ENCODE data around the gene SLC6A17. TPM values are rescaled to one million over a fixed set of nuclear protein-coding genes. Genes with fewer than 3 reads are reported as not detected.

The SLC6A17 gene
- polyA plus RNA-seq, 4 donors = 0.08 to 0.92 (median 0.77) TPM

DNA sequence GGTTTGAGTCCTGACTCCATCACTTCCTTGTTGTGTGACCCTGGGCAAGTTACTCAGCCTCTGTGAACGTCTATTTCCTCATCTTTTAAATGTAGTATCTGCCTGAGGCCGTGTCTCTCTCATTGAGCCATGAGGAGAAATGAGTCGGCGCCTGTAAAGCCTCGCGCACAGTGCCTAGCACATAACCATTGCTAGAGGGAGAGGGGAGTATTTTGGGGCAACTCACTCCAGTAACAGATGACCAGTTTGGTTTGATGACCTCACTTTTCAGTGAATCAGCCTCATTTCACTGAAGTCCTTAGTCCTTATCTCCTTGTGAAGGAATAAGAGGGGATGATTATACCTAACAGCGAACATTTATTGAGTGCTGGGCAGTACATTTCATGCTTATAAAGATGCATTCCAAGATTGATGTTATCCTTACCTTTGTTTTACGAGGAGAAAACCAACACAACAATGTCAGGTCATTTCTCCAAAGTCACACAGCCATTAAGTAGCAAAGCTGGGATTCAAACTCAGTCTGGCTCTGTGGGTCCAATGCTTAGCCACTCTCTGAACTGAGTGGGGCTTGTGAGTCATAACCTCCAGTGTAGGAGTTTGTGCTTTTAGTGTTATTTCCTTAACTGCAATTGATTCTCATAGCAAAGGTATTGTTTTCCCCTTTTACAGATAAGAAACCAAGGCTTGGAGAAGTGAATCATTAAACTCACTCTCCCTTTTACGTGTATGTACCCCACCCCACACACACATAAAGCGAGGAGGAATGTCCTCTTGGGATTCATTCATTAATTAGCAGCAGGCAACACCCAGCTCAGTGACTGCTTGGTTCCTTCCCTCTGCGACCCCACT is 85.8 kb downstream of the SLC6A17 start:
- no peak for DNase-seq (ENCODE audit: low read depth in 4 of 4, low spot score in 3 of 4)

DNA sequence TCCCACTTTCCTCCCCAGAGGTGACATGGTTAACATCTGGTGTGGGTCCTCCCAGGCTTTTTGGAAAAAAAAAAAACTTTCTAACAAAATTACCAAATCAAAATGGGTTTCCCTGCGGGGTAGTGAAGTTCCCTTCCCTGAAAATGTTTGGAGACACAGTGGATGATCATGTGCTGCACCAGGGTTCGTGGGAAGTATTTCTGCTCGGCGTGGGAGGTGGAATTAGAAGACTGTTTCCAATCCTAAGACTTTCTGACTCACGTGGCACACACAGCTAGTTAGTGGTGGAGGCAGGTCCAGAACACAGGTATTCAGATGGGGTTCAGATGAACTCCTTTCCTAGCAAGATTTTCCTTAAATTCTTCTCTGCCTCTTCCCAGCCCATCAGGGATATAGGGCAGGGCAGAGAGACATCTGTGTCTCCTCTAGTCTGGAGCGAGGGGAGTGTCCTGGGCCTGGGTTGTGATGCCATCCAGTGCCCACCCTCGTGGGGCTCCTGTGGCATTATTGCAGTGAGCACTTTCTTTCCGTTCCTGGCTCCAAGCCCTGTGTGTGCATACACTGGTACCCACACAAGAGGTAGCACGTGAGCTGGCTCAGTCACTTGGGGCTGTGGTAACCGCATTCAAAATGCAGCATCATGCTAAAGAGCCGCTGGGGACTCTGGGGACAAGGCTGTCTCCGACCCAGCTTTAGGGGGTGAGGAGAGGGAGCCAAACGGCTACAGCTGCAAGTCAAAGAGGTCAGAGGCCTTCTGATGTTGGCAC is 87.3 kb downstream of the SLC6A17 start:
- DNase-seq (ENCODE audit: low read depth in 4 of 4, low spot score in 3 of 4) = no peak

DNA sequence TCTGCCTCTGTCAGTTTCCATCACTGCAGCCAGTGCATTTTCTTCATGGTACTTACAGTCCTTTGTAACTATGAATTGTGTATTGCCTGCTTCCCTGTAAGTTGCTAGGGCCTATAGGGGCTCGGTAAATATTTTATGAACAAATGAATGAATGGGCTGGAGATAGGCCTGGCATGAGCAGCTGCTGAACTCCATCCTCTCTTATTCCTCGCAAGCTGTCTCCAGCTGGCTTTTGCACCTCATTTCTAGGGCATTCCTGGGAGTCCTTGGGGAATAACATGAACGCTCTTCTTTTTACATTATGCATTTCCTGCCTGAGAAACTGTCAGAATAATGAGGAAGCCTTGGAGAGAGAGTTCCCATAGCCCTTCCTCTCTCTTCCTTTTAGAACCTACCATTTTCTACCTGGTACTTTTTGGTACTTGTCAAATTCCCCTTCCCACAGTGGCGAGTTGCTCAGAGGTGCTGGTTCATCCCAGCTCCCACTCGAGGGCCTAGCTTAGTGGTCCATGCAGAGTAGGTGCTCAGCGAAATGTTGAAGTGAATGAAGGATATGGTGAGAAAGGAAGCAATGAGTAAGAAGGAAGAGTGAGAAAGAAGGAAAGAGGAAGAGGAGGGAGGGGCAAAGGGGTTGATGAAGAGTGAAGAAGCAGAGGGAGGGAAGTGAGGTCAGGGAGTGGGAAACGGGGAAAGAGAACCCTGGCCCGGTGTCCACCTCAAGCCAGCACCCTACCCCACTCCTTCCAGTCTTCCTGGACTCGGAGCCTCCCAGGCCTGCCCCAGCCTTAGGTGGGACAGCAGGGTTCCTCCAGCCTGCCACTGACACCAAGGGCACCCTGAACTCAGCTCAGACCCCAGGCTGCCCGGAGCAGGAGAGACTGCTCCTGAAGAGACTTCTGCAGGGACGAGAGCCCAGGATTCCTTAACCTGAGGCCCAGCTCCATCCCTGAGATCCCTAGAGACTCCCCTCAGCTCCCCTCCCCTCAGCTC is 89.4 kb downstream of the SLC6A17 start:
- peak in 1 of 4 donors; percentile 12 for DNase-seq (ENCODE audit: low read depth in 4 of 4, low spot score in 3 of 4)

DNA sequence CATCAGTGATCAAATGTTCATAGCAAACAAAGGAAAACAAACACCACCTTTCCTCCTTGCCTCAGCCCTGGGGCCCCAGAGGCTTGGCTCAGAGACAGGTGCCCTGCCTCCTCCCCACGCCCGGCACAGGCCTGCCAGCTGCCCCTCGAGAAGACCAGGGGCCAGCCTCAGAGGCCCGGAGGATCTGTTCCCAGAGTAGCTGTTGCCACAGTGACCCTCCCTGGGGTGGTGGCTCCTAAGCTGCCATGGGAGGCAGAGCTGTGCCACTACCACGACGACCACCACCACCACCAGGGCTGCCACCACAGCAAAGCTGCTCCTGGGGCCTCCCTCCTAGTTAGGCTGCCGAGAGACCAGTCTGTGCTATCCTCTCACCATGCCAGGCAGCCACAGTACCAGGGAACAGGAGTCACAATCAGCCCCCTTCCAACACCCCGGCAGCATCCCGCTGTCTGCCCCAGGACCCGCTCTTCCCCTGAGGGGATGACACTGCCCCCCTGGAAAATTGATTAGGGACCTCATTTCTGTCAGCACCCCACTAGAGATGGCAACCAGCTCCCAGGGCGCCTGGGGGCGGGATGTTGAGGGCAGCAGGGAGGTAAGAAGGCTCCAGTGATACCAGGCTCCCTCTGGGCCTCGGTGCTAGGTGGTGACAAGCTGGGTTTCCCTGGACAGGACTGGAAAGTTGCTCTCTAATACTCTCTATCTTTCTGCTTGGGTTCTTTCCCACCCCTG is 90.3 kb downstream of the SLC6A17 start:
- DNase-seq (ENCODE audit: low read depth in 4 of 4, low spot score in 3 of 4) = no peak

DNA sequence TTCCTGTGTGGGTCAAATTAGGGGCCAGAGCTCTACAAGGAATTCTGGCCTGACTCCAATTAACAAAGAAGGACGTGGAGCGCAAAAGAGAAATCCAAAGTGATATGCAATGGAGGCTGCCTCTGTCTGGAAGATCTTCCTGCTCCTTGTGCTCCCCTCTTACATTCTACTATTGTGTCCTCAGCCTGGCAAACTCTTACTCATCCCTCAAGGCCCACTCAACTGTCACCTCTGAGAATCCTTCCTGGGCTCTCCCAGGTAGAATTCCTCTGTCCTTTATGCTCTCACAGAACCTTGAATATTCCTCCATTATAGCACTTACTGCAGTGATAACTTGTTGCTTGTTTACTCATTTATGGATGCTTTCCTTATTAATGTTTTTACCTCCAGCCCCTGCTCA is 91.2 kb downstream of the SLC6A17 start:
- DNase-seq (ENCODE audit: low read depth in 4 of 4, low spot score in 3 of 4) = no peak

DNA sequence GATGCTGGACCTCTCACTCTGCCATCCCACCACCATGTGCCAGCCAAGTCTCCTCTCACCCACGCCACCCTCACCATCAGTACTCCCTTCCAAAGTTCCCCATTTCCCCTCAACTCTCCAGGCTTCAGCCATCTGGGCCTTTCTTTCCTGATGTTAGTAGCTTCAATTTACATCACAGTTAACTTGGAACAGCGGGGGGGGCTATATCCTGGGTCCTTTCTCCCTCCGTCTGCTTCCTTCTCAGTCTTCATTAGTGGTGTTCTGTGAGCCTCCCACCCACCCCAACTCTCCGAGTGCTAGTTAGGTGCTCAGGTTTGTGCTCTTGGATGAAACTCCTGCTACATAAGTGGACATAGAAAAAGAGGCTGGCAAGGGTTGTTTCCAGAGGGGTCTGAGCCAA is 91.8 kb downstream of the SLC6A17 start:
- DNase-seq (ENCODE audit: low read depth in 4 of 4, low spot score in 3 of 4) = no peak

DNA sequence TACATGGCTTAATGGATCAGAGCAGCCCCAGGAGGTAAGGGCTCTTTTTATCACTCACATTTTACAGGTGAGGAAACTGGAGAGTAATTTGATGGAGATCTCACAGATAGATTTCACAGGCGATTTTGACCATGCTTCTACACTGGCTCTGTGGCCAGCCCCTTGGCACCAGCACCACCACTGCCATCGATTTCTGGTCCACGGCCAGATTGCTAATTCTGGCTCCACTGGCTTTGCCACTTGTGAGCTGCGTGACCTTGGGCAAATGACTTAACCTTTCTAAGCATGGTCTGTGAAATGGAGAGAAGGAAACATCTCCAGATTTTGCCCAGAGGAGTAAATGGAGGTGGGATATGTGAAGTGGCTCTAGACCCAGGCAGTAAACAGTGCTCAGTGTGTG is 92.4 kb downstream of the SLC6A17 start:
- DNase-seq (ENCODE audit: low read depth in 4 of 4, low spot score in 3 of 4) = no peak

DNA sequence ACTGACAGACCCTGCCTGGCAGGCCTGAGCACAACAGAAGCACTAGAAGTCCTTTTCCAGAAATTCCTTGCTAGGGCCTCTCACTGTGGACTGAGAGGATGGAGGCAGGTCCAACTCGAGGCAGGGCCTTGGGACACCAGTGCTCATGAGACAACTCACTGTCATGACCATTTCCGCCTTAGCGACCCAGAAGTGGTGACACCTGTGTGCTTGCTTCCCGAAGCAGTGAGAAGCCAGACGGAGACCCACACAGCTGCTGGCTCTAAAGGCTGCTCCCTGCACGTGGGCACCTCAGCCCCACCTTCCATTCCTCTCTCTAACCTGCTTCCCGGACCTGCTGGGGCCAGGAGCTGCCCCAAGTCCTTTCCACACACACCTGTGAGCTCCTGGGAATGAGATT is 92.9 kb downstream of the SLC6A17 start:
- DNase-seq (ENCODE audit: low read depth in 4 of 4, low spot score in 3 of 4) = no peak

DNA sequence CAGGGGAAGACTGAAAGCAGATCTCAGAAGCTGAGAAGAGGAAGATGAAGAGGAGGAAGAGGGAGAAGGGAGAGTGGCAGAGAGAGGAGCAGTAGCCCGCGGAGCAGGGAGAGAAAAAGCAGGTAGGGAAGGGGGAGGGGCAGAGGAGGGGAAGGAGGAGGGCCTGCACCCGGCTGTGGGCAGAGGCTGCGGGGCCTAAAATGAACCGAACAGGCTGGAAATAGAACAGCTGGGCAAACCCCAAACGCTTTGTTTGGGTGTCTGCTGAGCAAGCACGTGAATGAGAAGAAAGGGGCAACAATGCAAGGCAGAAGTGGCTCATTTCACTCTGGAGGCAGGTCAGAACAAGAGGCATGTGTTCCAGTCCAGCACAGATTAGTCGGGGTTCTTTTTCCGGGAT is 93.3 kb downstream of the SLC6A17 start:
- no peak for DNase-seq (ENCODE audit: low read depth in 4 of 4, low spot score in 3 of 4)

DNA sequence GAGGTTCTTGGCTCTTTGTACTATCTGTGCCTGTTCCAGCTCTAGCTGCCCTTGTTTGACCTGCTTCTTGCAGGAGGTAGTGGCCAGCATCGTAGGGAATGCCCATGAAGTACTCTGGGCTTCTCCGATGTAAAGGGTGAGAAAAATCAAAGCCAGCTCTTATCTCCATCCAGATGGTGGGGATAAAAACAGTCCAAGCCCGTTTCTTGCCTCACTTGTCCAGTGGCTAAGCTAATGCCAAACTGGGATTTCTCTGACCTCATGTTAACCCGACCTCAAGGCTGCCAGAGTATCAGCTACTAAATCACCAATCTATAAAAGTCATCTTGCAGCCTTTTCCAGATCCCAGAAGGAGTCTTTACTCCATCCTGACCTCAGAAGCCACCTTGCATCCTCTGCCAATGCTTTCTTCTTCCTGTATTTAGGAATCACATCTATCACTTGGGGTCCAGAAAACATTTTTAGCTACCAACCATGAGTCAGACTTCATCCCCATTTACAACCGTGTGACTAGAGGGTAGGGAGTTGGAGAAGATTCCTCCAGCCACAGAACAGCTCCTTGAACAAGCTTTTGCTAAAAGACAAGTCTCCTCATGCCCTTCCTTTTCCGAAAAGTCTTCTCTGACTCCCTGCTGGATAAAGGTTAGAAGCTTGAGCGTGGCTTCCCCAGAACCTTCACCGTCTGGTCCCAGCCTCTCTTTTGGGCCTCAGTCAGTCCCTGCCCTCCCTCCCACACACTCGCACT is 95.8 kb downstream of the SLC6A17 start:
- DNase-seq (ENCODE audit: low read depth in 4 of 4, low spot score in 3 of 4) = no peak

DNA sequence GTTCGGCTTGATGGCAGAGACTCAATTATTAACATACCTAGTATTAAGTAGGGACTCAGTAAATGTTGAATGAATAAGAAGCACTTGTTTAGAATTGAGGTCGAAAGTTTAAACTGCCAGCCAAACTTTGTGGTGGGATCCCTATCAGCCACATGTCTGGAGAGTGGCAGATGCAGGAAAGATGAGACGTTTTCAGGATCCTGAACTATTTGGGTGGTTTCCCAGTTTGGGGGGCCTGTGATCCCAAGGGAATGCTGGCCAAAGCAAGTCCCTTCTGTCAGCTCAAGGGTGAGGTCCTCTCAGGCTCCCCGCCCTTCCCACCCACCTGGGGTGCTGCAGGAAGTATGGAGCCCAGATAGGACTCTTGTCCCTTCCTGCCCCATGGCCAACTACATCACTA is 98.5 kb downstream of the SLC6A17 start:
- DNase-seq (ENCODE audit: low read depth in 4 of 4, low spot score in 3 of 4) = no peak

DNA sequence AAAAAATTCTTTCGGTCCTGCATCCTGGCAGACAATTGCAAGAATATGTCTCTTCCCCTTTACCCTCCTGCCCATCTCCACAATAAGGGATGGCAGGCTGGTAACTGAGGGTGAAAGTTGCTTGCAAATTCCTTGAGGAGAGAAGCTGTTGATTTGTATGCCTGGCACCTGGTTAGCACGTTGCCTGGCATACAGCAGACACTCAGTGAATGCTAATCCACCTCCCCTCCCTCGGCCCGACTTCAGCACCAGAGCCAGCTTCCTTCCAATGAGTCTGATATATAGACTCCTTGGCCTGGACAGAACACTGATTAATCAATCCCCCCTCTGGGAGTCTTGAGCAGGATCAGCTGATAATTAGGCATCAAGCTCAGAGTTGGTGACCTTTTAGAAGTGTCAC is 99.0 kb downstream of the SLC6A17 start:
- DNase-seq (ENCODE audit: low read depth in 4 of 4, low spot score in 3 of 4) = no peak

DNA sequence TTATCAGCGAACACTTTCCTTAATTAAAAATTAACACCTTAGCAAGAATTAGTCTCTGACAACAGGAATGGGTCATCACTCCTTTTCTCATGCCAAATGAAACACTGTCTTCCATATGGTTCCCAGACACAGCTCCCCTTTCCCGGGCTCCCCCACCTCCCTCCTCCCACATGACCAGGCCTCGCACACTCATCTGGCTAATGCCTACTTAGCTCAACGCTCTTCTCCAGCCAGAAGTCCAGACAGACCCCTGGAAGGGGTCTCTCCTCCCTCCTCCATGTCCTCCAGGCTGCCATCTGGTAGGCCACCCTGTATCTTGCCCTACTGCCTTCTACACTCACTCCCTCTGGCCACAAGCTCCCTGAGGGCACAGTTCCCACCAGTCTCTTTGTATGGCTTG is 99.7 kb downstream of the SLC6A17 start:
- DNase-seq (ENCODE audit: low read depth in 4 of 4, low spot score in 3 of 4) = no peak

DNA sequence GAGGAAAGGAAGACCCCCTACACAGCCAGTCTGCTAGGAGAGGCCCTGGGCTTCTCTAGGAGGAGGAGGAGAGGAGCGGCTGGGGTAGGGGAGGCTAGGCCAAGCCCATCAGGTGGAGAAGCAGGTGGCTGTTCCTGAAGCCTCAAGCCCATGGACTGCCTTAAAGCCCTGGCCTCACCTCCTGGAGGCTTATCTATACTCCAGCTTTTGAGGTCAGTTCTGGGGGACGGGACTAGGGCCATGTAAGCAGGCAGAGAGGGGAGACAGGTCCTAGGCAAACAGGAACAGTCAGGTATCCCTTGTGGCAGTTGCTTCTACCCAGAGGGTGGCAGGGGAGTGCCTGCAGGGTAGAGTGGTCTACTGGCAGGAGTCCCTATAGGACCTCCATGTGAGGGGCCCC is 100.5 kb downstream of the SLC6A17 start:
- no peak for DNase-seq (ENCODE audit: low read depth in 4 of 4, low spot score in 3 of 4)

Other genes starting within 250 kb of the SLC6A17 start
- gene CSF1, start 239.6 kb upstream of the SLC6A17 start, polyA plus RNA-seq (ENCODE audit: insufficient read length in 4 of 4) = 10 to 100 TPM in 1 of 4 donors, 1 to 10 TPM in 3; 7.5 to 28.9 (median 8.8) TPM
- 100 to 1,000 TPM in 3 of 4 donors, 10 to 100 TPM in 1; 83.2 to 121 (median 111) TPM for gene AHCYL1, start 165.7 kb upstream of the SLC6A17 start, polyA plus RNA-seq (ENCODE audit: insufficient read length in 4 of 4)
- gene STRIP1, start 115.9 kb upstream of the SLC6A17 start, polyA plus RNA-seq (ENCODE audit: insufficient read length in 4 of 4) = 10 to 100 TPM; 41.3 to 60.3 (median 47.8) TPM
- gene ALX3, start 79.8 kb upstream of the SLC6A17 start, polyA plus RNA-seq (ENCODE audit: insufficient read length in 4 of 4) = not detected
- gene UBL4B, start 38.1 kb upstream of the SLC6A17 start, polyA plus RNA-seq (ENCODE audit: insufficient read length in 4 of 4) = not detected
- gene KCNC4, start 59.8 kb downstream of the SLC6A17 start, polyA plus RNA-seq (ENCODE audit: insufficient read length in 4 of 4) = 1 to 10 TPM; 2.5 to 6.5 (median 4.7) TPM
- gene RBM15, start 188.9 kb downstream of the SLC6A17 start, polyA plus RNA-seq (ENCODE audit: insufficient read length in 4 of 4) = 10 to 100 TPM; 10.0 to 13.4 (median 10.3) TPM
- 10 to 100 TPM; 14.2 to 97.3 (median 71.0) TPM for gene SLC16A4, start 240.5 kb downstream of the SLC6A17 start, polyA plus RNA-seq (ENCODE audit: insufficient read length in 4 of 4)

Measured in left renal pelvis (tissue), 4 donors.